Adipose tissue (tissue), 3 donors: ENCODE measurements around the gene L3MBTL3. TPM values are rescaled to one million over a fixed set of nuclear protein-coding genes. Genes with fewer than 3 reads are reported as not detected.

Experiments used
- H3K27ac ChIP-seq: one replicate; pipeline ENCODE4 v1.5.1; 2013; ENCODE audit warnings: low read depth, low read length
- WGBS, 3 donors: extraction: QIAGEN DNeasy Blood & Tissue Kit; methylation state at CpG; one replicate each; pipeline ENCODE4 v1.1.7; 2013; 5-methylcytosine and 5-hydroxymethylcytosine counted together
- polyA plus RNA-seq, 3 donors: library from polyadenylated mRNA; stranded (reverse); fragments of 200-250 nt; gene quantifications; one replicate each; pipeline ENCODE4 v1.2.3, GENCODE V29; 2013
- donor health status: healthy with polysubstance abuse.
- donor health status: Bipolar disorder and iron deficiency.
- donor health status: healthy.

Gene L3MBTL3
- 1 to 10 TPM; 1.1 to 3.6 (median 2.5) TPM for polyA plus RNA-seq

DNA sequence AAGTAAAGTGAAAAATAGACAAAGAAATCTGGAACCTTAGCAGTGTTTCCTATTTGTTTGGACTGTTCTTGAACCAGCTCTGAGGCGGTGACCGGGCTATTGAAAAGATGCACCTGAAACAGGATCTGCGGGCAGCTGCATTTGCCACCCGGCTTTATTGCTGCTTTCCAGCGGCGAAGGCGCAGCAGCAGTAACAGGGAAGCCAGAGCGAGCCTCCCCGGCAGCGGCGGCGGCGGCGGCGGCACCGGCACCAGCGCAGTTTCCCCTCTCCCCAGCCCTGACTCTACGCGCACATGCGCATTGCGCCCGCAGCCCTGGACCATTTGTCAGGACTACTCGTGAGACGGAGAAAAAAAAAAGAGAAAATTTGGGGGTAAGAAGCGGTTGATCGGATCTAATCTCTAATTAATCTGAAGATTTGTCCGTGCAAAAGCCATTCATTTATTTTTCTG is at the start of gene L3MBTL3:
Gene L3MBTL3, plus strand, starts transcription at position 290 of the 452 bp plus-strand sequence. CDS start 24,119 bp downstream, outside the sequence.
- no peak within 1 kb of the TSS for H3K27ac ChIP-seq
- 0% methylated on average over 27 of the region's 27 CpGs for WGBS, 3 donors

DNA sequence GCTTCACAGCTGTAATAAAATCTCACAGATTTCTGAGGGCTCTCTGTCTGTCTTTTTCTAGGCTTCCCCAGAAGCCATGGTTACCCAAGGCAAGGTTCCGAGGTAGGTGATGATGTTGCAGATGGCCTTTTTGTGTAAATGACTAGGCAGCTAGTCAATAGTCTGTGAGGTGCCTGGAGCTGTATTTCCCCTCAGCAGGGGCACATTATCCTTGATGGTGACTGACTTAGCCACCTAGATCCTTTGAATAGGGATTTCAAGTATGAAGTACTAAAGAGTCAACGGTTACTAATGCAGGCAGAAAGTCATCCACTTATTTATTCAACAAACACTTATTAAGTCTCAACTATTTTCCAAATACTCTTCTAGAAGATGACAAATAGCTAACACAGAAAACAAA is 49.3 kb upstream of the L3MBTL3 start:
- no peak overlapping the region for H3K27ac ChIP-seq
- WGBS, 3 donors, result 72 to 91% (median 73%) methylated on average over 2 of the region's 2 CpGs

DNA sequence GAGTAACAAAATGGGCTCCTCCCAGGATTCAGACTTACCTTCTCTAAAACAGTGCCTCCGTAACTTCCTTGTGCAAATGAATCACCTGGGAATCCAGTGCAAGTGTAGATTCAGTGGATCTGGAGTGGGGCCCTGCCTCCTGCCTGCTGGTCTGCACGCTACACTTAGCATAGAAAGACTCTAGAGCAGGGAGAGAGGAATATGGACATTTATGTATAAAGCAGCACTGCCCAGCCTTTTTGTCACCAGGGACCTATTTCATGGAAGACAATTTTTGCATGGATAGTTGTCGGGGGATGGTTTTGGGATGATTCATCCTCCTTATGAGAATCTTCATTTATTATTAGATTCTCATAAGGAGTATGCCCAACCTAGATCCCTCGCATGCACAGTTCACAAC is 42.3 kb upstream of the L3MBTL3 start:
- WGBS, 3 donors, result 91 to 94% (median 92%) methylated on average over 4 of the region's 4 CpGs
- H3K27ac ChIP-seq, result no peak overlapping the region

DNA sequence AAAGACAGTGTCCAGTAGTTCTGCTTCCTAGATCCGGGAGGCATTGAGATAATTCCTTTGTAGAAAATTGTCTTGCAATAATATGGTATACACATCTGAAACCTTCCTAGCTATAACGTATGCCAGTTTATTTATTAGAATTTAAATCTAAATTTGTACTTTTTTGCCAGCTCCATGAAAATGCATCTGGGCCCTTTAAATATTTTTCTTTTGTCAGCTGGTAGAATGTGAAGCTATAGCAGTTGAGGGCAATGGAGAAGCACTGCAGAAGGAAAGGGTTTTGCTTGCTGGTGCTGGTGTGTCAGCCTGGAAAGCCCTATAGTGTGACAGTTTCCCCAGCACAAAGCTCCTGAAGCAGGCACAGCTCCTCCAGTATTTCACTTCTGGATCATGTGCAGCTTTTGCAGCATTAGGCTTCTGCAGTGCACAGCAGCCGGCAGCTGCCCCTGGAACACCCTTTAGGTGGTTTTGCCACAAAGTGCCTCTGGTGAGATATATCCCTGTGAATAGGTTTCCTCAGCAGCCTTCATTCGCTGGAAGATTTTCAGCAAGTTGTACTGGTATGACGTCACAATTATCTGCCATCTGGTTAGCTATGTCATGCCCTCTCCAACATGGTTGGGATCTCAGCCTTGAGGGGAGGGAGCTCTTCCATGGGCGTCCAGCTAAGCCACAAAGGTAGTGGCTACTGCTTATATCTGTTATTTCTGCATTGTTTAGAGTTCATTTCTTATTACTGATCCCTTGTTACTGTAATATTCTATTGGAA is 40.0 kb upstream of the L3MBTL3 start:
- H3K27ac ChIP-seq, result no peak overlapping the region
- 81 to 90% (median 88%) methylated on average over 6 of the region's 6 CpGs for WGBS, 3 donors

DNA sequence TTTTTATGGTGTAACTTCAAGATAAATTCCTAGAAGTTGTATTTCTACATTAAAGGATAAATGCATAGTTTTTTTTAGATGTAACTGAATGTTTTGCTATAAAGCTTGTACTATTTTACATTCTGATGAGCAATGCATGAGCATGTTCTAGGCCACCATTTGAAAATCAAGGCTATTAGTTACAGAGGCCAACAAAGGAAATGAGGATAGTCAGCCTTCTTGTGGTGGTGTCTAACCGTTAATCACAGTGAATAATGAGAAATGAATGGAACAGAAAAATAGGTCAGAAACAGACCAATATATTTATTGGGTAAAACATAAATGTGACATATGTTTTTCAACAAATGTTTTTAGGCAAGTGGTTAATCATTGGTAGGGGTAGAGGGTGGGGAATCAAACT is 37.6 kb upstream of the L3MBTL3 start:
- 45 to 91% (median 51%) methylated on average over 1 of the region's 1 CpG for WGBS, 3 donors
- H3K27ac ChIP-seq, result no peak overlapping the region

DNA sequence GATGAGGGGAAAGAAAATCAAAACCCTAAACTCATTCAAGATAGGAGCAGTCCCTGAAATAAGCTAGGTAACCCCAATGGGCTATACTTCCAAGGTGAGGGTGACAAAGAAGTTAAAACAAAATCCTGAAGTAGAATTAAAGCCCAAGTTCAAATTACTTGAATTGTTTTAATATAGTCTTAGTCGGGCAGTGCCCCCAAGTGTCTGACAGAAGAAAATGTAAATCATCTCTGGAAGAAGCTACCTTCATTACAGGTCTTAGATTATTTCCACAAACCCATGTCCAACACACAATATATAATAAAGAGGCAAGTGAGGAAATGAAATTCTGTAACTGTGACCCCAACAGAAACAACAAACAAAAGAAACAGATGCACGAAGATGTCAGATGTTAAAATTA is 36.8 kb upstream of the L3MBTL3 start:
- WGBS, 3 donors, result 61 to 66% (median 62%) methylated on average over 2 of the region's 2 CpGs
- H3K27ac ChIP-seq, result no peak overlapping the region

DNA sequence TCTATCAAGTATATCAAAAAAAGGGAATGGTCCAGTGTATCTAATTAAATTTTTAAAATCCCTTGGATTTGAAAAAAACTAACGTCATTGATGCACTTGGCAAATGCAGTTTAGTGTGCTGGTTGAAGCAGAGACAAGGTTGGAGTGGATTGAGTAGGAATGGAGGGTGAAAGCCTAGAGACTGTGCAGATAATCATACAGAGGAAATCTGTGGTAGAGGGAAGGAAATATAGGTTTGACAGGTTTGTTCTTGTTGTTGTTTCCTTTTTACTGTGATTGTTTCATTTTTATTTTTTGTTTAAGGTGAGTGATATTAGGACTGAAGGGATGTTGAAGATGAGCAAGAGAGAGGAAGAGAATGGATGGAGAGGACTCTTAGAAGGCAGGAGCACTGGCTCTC is 29.0 kb upstream of the L3MBTL3 start:
- WGBS, 3 donors, result 63 to 74% (median 71%) methylated on average over 1 of the region's 1 CpG
- H3K27ac ChIP-seq, result no peak overlapping the region

DNA sequence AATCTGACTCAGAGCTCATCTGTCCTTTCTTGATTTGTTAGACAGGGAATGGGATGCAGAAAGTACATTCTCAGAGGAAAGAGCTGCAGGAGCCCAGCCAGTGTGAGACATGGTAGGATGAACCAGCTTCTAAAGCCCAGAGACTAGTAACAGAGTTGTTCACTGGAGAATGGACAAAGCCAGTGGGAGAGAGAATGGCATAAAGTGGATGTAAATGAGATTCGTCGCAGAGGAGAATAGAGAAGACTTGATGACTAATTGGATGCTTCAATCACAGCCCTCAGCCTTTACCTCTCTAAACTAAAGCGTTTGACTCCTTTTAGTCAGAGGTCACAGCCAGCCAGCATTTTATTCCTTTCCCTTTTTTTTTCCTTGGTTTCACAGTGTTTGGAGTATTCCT is 25.5 kb upstream of the L3MBTL3 start:
- H3K27ac ChIP-seq, result no peak overlapping the region
- WGBS, 3 donors, result 77 to 85% (median 84%) methylated on average over 3 of the region's 3 CpGs

DNA sequence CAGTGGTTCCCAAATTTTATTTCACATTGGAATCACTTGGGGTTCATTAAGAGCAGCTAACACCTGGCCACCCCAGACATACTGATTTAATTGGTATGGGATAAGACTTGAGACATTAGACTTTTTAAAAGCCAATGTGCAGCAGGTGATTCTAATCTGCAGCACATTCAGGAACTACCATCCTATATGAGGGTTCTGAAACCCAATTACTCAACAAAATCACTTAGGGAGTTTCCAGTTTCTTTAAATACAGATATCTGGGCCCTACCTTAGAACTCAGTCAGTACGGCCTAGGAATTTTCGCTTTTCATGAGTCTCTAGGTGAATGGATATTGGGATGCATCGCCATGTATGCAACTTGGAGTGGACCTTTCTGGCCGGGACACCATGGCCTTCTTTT is 24.0 kb upstream of the L3MBTL3 start:
- H3K27ac ChIP-seq, result no peak overlapping the region
- WGBS, 3 donors, result 87 to 96% (median 95%) methylated on average over 4 of the region's 4 CpGs

DNA sequence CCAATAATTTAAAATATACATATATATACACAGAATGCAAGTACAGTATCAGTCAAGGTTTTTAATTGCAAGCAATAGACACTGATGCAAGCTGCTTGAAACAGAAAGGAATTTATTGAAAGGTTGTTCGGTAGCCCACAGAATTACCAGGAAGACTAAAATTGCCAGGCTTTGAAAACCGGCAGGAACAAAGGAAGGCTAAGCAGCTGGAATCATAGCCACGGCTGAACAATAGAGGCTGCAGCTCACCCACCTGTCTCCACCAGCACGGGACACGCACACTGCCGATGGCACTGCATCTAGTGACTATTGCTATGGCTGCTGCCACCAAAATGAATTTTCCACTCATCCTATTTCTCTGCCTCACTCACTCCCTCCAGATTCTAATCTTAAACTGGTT is 22.0 kb upstream of the L3MBTL3 start:
- no peak overlapping the region for H3K27ac ChIP-seq
- 69 to 85% (median 71%) methylated on average over 6 of the region's 6 CpGs for WGBS, 3 donors

DNA sequence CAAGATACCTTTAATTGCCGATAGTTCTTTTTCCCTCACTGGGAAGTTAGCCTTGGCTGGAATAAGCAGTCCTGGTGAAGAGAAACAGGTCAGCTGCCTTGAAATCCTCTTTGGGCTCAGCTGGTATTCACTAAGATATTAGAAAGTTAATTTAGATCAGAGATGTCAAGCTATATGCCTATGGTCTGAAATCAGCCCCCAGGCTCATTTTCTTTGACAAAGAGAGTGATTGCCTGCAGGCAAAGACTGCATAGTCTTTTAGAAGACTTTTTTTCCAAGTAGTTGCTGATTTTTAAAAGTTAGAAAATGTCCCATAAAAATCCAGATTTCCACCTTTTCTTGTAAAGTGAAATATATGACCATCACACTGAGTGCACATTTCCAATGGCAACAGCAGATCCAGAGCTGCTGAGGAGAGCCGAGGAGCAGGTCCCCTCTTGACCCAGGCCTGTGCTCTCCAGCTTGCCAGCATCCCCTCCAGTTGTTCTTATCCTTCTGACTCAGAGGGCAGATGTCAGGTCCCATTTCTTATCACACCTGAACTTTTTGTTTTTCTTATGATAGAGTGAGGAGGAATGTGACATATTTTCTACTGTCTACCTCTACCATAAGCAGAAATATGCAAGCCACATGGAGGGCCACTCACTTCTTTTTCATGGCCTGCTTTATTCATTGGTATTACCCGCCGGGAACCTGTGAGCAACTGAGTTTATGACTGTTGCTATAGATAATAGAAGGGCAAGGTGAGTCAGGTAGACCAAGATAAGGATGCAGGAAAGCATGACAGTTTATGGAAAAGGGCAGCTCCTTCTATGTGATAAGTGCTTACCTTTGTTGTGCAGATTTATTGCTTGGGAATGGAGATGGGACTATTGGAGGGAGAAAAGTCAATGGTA is 17.6 kb upstream of the L3MBTL3 start:
- 59 to 74% (median 74%) methylated on average over 4 of the region's 4 CpGs for WGBS, 3 donors
- H3K27ac ChIP-seq, result no peak overlapping the region

DNA sequence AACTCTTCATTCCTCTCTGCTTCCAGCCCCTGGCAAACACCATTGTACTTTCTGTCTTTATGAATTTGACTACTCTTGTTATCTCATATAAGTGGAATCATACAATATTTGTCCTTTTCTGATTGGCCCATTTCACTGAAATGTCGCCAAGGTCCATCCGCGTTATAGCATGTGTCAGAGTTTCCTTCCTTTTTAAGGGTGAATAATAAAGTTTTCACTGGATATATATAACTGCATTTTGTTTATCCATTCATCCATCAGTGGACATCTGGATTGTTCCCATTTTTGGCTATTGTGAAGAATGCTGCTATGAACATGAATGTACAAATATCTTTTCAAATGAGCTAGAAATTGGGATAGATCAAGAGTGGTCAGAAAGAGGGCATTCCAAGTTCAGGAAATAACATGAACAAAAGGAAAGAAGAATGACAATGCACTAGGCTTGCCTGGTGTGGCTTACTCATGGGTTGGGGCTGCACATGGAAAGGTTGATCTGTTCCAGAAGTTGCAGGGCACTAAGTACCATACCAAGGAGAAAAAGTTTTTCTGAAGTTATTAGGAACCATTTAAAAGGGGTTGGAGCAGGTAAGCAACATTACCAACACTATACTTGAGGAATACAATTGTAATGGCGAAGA is 10.0 kb upstream of the L3MBTL3 start:
- 72 to 84% (median 75%) methylated on average over 4 of the region's 4 CpGs for WGBS, 3 donors
- no peak overlapping the region for H3K27ac ChIP-seq

DNA sequence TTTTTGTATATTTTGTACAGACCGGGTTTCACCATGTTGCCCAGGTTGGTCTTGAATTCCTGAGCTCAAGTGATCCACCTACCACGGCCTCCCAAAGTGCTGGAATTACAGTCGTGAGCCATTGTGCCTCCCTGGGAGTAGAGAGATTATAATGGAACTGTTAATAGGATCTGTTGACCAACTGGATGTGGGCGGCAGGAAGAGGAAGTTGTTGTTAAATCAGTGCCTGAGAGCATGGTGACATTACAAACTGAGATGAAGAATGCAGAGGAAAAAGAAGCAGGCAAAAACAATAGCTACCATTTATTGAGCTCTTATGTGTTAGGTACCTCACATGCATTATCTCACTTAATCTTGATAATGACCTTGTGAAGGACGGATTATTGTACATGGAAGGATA is 9.2 kb upstream of the L3MBTL3 start:
- WGBS, 3 donors, result 60 to 65% (median 64%) methylated on average over 5 of the region's 5 CpGs
- no peak overlapping the region for H3K27ac ChIP-seq

DNA sequence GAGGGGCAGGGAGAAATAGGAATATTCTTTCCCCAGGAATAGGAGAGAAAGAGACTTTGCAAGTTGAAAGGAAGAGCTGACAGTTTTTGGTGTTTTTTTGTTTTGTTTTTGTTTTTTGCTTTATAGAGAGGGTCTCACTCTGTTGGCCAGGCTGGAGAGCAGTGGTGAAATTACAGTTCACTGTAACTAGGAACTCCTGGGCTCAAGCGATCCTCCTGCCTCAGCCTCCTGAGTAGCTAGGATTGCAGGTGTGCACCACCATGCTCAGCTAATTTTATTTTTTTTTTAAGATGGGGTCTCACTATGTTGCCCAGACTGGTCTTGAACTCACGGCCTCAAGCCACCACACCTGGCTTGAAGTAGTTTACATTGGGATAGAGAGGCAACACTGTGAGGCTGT is 8.0 kb upstream of the L3MBTL3 start:
- no peak overlapping the region for H3K27ac ChIP-seq
- WGBS, 3 donors, result 91 to 98% (median 95%) methylated on average over 2 of the region's 2 CpGs

DNA sequence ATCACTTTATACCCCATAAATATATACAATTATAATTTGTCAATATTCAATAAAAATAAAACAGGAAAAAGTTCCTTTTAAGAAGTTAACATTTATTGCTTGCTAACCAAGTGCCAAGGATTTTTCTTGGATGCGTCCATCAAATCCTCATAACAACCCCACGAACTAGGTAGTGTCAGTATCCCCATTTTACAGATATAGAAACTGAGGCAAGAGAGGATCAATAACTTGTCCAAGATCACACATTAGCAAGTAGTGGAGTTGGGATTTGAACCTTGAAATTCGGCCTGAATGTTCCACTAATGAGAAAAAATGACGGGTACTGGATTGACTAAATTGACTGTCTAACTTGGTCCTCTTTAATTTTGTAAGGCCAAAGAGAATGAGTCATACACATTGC is 5.7 kb upstream of the L3MBTL3 start:
- WGBS, 3 donors, result 85 to 94% (median 90%) methylated on average over 4 of the region's 4 CpGs
- H3K27ac ChIP-seq, result no peak overlapping the region

DNA sequence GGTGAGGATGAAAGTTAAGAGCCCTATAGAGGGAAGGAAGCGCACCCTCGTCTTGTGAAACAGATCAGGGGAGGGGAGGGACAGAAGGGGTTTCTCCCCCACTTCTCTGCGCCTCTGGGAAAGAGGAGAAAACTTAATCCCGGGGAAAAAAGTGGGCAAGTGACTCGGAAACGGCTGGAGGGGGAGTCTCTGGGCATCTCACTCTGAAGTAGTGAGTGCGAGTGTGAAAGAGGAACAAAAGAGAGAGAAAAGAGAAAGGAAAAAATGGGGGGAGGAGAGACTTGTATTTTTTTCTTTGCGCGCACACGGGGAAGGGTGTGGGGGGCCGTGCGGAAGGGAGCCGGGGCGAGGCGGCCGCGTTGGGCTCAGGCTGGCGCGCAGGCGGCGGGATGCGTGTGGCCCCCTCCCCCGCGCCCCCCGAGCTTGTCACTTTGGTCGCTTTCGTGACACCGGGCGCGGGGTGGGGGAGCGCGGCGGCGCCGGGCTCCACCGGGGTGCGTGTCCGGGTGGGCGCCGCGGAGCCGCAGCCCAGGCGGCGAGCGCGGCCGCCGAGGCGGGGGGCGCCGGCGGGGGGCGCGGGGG is 454 bp downstream of the L3MBTL3 start:
- WGBS, 3 donors, result 1 to 2% (median 1%) methylated on average over 30 to 53 of the region's 54 CpGs
- H3K27ac ChIP-seq, result no peak overlapping the region

DNA sequence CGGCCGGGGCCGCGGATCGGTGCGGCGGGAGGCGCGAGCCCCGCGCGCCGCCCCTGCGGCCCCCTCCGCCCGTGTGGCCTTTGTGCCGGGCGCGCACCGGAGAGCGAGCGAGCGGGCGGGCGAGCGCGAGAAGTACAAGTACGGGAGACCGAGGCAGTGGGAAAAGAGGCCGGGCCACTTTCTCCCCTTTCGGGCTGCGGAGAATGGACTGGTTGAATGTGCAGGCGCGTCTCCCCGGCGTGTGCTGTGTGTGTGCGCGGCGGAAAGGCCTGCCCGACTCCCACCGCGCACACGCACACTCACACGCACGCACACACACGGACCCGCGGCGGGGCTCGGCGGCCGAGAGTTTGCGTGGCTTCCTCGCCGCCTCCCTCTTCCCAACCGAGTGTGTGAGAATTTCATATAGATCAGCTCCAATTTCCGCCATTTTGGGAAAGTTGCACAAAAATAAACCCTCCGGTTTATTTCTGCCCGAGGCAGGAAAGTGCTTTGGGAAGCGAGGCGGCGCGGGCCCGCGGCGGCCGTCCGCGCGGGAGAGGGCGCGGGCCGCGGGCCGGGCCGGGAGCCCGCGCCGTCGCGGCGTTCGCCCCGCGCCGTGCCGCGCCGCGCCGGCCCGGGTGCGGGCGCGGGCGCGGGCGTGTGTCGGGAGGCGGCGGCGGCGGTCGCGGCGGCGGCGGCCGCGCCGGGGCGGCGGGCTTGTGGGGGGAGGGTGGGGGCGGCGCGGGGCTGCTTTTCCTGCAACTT is 1.1 kb downstream of the L3MBTL3 start:
- no peak overlapping the region for H3K27ac ChIP-seq
- 0% methylated on average over 69 to 110 of the region's 116 CpGs for WGBS, 3 donors
